ENCODE measurements around the gene LDLRAD4. TPM values are rescaled to one million over a fixed set of nuclear protein-coding genes. Genes with fewer than 3 reads are reported as not detected.

The LDLRAD4 gene
- total and polyA plus RNA-seq, 2 donors (not counting 1 experiment from before 2014, with no cell fraction given): 13.9 to 35.7 TPM

DNA sequence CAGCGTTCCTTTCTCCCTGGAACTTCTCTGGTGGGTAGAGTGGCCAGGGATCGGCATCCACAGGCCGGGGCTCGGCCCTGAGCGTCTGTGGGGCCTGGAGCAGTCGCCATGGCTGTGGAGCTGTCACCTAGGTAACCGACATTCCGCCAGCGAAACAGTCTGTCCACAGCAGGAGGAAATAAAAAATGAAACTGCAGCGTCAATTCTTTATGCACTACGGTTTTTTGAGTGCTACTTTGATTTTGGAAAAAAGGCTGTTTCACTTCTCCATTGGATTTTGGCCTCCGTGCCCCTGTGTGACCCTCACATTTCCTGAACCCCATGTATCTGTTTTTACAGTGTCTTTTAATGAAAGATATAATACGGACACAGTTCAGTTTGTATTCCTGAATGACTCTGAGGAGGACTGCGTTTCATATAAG is 163.4 kb downstream of the LDLRAD4 start:
- H3K27ac ChIP-seq (ENCODE audit: low read length in 2 of 2): peak overlapping the region; percentile 53 to 79
- no peaks in the 10 kb centered on the region for H3K27me3 ChIP-seq (replicated peaks in 1 of 4; ENCODE audit: control extremely low read depth in 1 of 4, control insufficient read depth in 3 of 4, insufficient read depth in 4 of 4, low read length in 3 of 4)
- peaks cover 16 to 19% of the 10 kb centered on the region in 2 donors for H3K4me1 ChIP-seq (ENCODE audit: control insufficient read depth in 2 of 2, insufficient read depth in 2 of 2, low read length in 2 of 2)
- WGBS (ENCODE audit: insufficient coverage): 0% methylated on average over 12 of the region's 14 CpGs
- peak overlapping the region; percentile 80 for H3K27ac Mint-ChIP-seq
- peak overlapping the region; percentile 18 to 61 (median 40) for H3K4me3 ChIP-seq (ENCODE audit: control extremely low read depth in 1 of 5, extremely low read depth in 1 of 5, insufficient read depth in 1 of 5, low read depth in 2 of 5, low read length in 4 of 5)
- H3K9ac ChIP-seq (ENCODE audit: low read length): peak overlapping the region; percentile 73
- peak overlapping the region; percentile 83 for H3K4me2 ChIP-seq (replicated peaks; ENCODE audit: low read depth, low read length, poor library complexity, severe bottlenecking)
- CTCF ChIA-PET: no interaction called here
- H4K20me1 ChIP-seq (ENCODE audit: control insufficient read depth, insufficient read depth, low read length, poor library complexity, severe bottlenecking): no peaks in the 10 kb centered on the region
- H3K4me3 Mint-ChIP-seq: peak overlapping the region; percentile 82
- TF ChIP-seq CTCF (IDR thresholded peaks at IDR 0.05) (no peak), EZH2 (IDR thresholded peaks at IDR 0.05; ENCODE audit: borderline replicate concordance, insufficient read depth, low read depth, low read length, poor library complexity, severe bottlenecking) (no peak)
- no peaks in the 10 kb centered on the region for H3K36me3 ChIP-seq (replicated peaks in 1 of 2; ENCODE audit: control extremely low read depth in 1 of 2, control insufficient read depth in 1 of 2, extremely low read depth in 1 of 2, insufficient read depth in 2 of 2, low read length in 1 of 2)
- peak overlapping the region; percentile 75 for H2AFZ ChIP-seq (ENCODE audit: insufficient read depth, low read depth, low read length, poor library complexity, severe bottlenecking)
- no peaks in the 10 kb centered on the region for H3K9me3 ChIP-seq (ENCODE audit: control extremely low read depth in 1 of 3, control insufficient read depth in 2 of 3, insufficient read depth in 1 of 3, low read length in 2 of 3)
- DNase-seq: peak; percentile 71
- no peaks in the 10 kb centered on the region for H3K79me2 ChIP-seq (ENCODE audit: control insufficient read depth, insufficient read depth, low read length)
- no peaks in the 10 kb centered on the region for H3K9me3 Mint-ChIP-seq (ENCODE audit: insufficient read depth)
- intact Hi-C loops (cut with micrococcal nuclease): loop anchor here (5.0 to 10.0 kb wide), 2 partner anchors 153 to 230 kb away; no protein-coding TSS in a partner anchor
- no peaks in the 10 kb centered on the region for H3K27me3 Mint-ChIP-seq
- peaks cover 27% of the 10 kb centered on the region for H3K4me1 Mint-ChIP-seq
- POLR2A ChIA-PET: no interaction called here
- ATAC-seq (ENCODE audit: low read depth): peak; percentile 70

DNA sequence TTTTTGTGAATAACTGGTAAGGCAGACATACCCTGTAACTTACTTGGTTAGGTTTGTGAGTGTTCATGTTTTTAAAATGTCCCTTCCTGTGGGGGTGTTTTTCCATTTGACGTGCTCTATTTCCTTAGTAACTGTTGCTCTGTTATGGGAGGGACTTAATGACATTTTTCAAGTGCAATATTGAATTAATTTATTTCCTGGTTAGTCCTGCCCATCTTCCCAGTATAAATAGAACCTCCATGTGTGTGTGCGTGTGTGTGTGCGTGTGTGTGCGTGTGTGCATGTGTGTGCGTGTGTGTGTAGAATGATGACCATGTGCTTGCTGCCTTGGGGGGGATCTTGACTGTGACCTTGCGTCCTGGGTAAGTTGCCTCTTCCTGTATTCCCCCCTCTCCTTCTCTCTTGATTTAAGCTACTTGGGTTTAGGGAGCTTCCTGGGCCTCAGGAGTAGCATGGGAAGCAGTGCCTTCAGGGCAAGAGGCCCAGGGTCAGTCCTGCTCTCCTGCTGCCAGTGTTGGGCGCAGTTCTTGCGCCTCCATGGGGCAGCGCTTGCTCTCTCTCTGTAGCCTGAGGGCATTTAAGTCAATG is 163.9 kb downstream of the LDLRAD4 start:
- Mint-ChIP-seq H3K27ac (peak overlapping the region; percentile 80), H3K4me3 (peak overlapping the region; percentile 82), H3K27me3 (no peaks in the 10 kb centered on the region), H3K9me3 (ENCODE audit: insufficient read depth) (no peaks in the 10 kb centered on the region), H3K4me1 (peaks cover 22% of the 10 kb centered on the region)
- Histone ChIP-seq H3K36me3 (replicated peaks in 1 of 2; ENCODE audit: control extremely low read depth in 1 of 2, control insufficient read depth in 1 of 2, extremely low read depth in 1 of 2, insufficient read depth in 2 of 2, low read length in 1 of 2) (no peaks in the 10 kb centered on the region), H2AFZ (ENCODE audit: insufficient read depth, low read depth, low read length, poor library complexity, severe bottlenecking) (peak overlapping the region; percentile 75), H3K27me3 (replicated peaks in 1 of 4; ENCODE audit: control extremely low read depth in 1 of 4, control insufficient read depth in 3 of 4, insufficient read depth in 4 of 4, low read length in 3 of 4) (no peaks in the 10 kb centered on the region), H4K20me1 (ENCODE audit: control insufficient read depth, insufficient read depth, low read length, poor library complexity, severe bottlenecking) (no peaks in the 10 kb centered on the region), H3K9me3 (ENCODE audit: control extremely low read depth in 1 of 3, control insufficient read depth in 2 of 3, insufficient read depth in 1 of 3, low read length in 2 of 3) (no peaks in the 10 kb centered on the region), H3K27ac (ENCODE audit: low read length in 2 of 2) (peak overlapping the region; percentile 53 to 79), H3K4me3 (ENCODE audit: control extremely low read depth in 1 of 5, extremely low read depth in 1 of 5, insufficient read depth in 1 of 5, low read depth in 2 of 5, low read length in 4 of 5) (peak overlapping the region; percentile 15 to 61 (median 40)), H3K4me2 (replicated peaks; ENCODE audit: low read depth, low read length, poor library complexity, severe bottlenecking) (peak overlapping the region; percentile 83), H3K79me2 (ENCODE audit: control insufficient read depth, insufficient read depth, low read length) (no peaks in the 10 kb centered on the region), H3K4me1 (ENCODE audit: control insufficient read depth in 2 of 2, insufficient read depth in 2 of 2, low read length in 2 of 2) (peaks cover 16 to 19% of the 10 kb centered on the region in 2 donors), H3K9ac (ENCODE audit: low read length) (peak overlapping the region; percentile 73)
- intact Hi-C loops (cut with micrococcal nuclease): loop anchor here (5.0 to 10.0 kb wide), 2 partner anchors 152 to 230 kb away; no protein-coding TSS in a partner anchor
- WGBS (ENCODE audit: insufficient coverage): 72% methylated on average over 5 of the region's 9 CpGs
- DNase-seq (peak; percentile 67), ATAC-seq (ENCODE audit: low read depth) (peak; percentile 65)
- POLR2A ChIA-PET: no interaction called here
- TF ChIP-seq CTCF (IDR thresholded peaks at IDR 0.05) (no peak), EZH2 (IDR thresholded peaks at IDR 0.05; ENCODE audit: borderline replicate concordance, insufficient read depth, low read depth, low read length, poor library complexity, severe bottlenecking) (no peak)
- CTCF ChIA-PET: no interaction called here
